ENCODE measurements around the gene ACO2.
A peak's percentile ranks its signal among the peaks of the same experiment; 100 is the strongest.

DNA sequence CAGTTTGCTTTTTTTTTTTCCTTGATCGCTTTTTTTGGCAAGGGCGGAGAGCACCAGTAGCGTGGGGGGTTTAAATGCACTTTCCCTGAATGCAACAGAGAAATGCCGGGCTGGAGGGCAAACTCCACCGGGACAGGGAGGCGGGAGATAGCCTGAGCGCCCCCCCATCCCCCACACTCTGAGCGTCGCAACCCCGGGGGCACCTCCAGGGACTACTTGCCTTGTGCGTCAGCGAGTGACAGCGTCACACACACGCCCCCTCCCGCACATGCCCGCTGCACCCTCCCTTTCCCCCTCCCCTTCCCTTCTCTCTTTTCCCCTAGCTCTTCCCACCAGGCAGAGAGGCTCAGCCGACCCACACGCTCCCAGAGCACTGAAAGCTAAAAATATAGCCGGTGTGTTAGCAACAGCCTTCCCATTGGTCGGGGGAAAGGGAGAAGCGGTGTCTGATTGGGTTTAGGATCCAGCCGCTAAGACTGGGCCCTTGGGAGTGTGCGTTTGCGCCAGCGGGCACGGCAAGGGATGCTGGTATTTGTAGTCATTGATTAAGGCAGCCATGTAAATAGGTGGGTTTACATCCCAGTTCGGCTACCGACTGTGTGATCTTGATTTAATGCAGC is 20.6 kb upstream of the ACO2 start:
- TF ChIP-seq, protein P1, sequence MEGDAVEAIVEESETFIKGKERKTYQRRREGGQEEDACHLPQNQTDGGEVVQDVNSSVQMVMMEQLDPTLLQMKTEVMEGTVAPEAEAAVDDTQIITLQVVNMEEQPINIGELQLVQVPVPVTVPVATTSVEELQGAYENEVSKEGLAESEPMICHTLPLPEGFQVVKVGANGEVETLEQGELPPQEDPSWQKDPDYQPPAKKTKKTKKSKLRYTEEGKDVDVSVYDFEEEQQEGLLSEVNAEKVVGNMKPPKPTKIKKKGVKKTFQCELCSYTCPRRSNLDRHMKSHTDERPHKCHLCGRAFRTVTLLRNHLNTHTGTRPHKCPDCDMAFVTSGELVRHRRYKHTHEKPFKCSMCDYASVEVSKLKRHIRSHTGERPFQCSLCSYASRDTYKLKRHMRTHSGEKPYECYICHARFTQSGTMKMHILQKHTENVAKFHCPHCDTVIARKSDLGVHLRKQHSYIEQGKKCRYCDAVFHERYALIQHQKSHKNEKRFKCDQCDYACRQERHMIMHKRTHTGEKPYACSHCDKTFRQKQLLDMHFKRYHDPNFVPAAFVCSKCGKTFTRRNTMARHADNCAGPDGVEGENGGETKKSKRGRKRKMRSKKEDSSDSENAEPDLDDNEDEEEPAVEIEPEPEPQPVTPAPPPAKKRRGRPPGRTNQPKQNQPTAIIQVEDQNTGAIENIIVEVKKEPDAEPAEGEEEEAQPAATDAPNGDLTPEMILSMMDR (IDR thresholded peaks at IDR 0.05), result peak in 1 of 6 experiments; percentile 10
- TF ChIP-seq POLR2A (IDR thresholded peaks at IDR 0.05), result peak in 3 of 4 donors; percentile 50 to 96 (median 95)

Measured in esophagus squamous epithelium (tissue), 4 donors.